Lower lobe of right lung (tissue), 2 donors: ENCODE data around the gene ST3GAL5. TPM values are rescaled to one million over a fixed set of nuclear protein-coding genes. Genes with fewer than 3 reads are reported as not detected.

Source experiments
- ATAC-seq, 2 donors: fragments of 200-7000 bp; cut with Tn5 transposase; one replicate each; pipeline ENCODE4 v1.9.1; 2020 to 2022; ENCODE audit warnings: mild to moderate bottlenecking in 2 of 2, moderate library complexity in 2 of 2
- DNase-seq: peaks from one replicate; pipeline ENCODE4 v3.0.0-alpha.2; 2020
- H3K27ac ChIP-seq: fragments of 200-600 bp; one replicate; pipeline ENCODE4 v1.8.0; 2022
- H3K27me3 ChIP-seq: fragments of 200-600 bp; one replicate; pipeline ENCODE4 v1.8.0; 2022; ENCODE audit warnings: low read depth
- H3K36me3 ChIP-seq: fragments of 200-600 bp; one replicate; pipeline ENCODE4 v1.8.0; 2022; ENCODE audit warnings: mild to moderate bottlenecking
- H3K4me1 ChIP-seq: fragments of 200-600 bp; one replicate; pipeline ENCODE4 v1.8.0; 2022
- H3K4me3 ChIP-seq: fragments of 200-600 bp; one replicate; pipeline ENCODE4 v1.8.0; 2022; ENCODE audit warnings: mild to moderate bottlenecking
- H3K9me3 ChIP-seq: fragments of 200-600 bp; one replicate; pipeline ENCODE4 v1.8.0; 2022
- intact Hi-C: fragments of 100-400 bp; cut with DNase I; formaldehyde crosslinking; loops from one replicate; pipeline ENCODE4 v1.11.0; 2022
- total RNA-seq: library from RNA; stranded (reverse); fragmentation: NEBNext Ultra II Directional; extraction: Animal tissue kit (Norgen Biotek cat#: 25700); gene quantifications from one replicate; pipeline ENCODE4 v1.2.1, GENCODE V29; 2021
- TF ChIP-seq, protein P1 (sequence below): fragments of 200-600 bp; IDR thresholded peaks from one replicate; pipeline ENCODE4 v1.8.0; 2022; ENCODE audit warnings: antibody characterized with exemption, mild to moderate bottlenecking
- donor health status: DM: no; HTN: yes; CAD: no; lungs with severe emphysema.

ST3GAL5 gene
- total RNA-seq, 1 donor from 2014 or later = 72.4 TPM

DNA sequence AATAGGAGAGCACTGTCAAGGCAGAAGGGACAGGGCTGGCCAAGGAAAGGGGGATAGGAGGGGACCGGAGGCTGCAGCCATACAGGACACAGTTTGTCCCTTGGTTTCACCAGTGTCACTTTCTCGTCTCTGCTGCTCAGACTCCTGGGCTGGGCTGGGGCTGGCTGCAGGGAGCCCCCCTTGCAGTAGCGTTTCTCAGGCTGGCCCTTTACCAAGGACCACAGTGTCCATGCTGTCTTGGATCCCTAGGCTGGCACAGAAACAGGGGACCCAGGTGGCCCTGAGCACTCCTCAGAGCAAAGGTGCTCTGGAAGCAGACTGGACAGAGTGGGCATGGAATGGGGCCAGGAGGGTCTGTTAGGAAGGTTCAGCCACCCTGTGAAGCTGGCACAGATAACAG, 100.2 kb downstream of the ST3GAL5 start:
- TF ChIP-seq, protein P1, sequence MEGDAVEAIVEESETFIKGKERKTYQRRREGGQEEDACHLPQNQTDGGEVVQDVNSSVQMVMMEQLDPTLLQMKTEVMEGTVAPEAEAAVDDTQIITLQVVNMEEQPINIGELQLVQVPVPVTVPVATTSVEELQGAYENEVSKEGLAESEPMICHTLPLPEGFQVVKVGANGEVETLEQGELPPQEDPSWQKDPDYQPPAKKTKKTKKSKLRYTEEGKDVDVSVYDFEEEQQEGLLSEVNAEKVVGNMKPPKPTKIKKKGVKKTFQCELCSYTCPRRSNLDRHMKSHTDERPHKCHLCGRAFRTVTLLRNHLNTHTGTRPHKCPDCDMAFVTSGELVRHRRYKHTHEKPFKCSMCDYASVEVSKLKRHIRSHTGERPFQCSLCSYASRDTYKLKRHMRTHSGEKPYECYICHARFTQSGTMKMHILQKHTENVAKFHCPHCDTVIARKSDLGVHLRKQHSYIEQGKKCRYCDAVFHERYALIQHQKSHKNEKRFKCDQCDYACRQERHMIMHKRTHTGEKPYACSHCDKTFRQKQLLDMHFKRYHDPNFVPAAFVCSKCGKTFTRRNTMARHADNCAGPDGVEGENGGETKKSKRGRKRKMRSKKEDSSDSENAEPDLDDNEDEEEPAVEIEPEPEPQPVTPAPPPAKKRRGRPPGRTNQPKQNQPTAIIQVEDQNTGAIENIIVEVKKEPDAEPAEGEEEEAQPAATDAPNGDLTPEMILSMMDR = no peak
- Histone ChIP-seq H3K27me3 (no peaks in the 10 kb centered on the region), H3K9me3 (no peaks in the 10 kb centered on the region), H3K4me1 (peaks cover 45% of the 10 kb centered on the region), H3K27ac (no peak overlapping the region), H3K4me3 (no peak overlapping the region), H3K36me3 (peaks cover 49% of the 10 kb centered on the region)
- no peak for ATAC-seq
- intact Hi-C loops = no loop called here
- DNase-seq = no peak

DNA sequence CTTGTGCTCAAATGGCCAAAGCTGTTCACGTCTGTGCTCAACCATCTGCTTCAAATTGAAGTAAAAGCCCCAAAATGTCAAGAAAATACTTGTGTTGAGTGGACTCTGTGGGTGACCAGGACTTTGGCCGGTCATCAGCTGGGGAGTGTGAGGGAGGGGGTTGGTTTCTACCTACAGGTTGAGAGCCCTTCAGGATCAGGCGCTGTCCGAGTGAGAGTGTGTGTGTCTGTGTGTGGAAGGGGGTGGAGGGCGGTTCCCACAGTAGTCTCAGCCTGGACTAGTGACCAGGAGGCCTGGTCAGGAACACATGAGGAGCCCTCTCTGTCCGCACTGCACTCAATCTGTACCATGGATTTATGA, 100.8 kb downstream of the ST3GAL5 start:
- TF ChIP-seq, protein P1 = no peak
- intact Hi-C loops = no loop called here
- Histone ChIP-seq H3K4me1 (peaks cover 39% of the 10 kb centered on the region), H3K36me3 (peaks cover 52% of the 10 kb centered on the region), H3K27ac (no peak overlapping the region), H3K9me3 (no peaks in the 10 kb centered on the region), H3K27me3 (no peaks in the 10 kb centered on the region), H3K4me3 (no peak overlapping the region)
- DNase-seq = no peak
- no peak for ATAC-seq

DNA sequence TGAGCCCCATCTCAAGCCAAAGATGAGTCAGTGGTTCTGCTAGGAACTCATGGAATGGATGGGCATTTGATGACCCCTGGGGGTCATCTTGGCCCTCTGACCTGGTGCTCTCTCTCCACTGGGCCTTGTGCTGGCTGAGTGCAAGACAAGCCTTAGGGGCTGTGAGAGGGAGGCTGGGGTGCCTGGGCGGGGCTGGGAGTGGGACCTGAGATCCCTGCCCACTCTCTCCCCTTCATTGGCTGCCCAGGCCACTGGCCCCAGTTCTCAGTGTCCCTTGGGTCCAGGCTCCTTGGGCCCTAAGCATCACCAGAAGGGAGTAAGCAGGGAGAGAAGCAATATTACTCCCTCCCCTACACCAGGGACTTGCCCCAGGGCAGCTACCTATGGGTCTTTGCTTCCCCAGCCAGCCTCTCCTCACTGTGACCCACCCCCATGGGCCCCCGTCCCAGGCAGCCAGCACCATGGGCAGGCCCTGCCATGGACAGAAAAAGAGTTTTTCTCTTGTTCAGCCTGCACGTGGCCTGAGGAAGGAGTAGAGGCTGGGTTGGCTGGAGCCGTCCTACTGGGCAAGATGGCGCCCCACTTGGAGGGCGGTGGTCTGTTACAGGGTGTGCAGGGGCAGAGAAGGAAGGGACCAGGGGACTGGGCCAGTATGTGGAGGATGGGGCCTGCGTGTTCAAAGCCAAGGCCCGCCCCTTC, 101.4 kb downstream of the ST3GAL5 start:
- Histone ChIP-seq H3K36me3 (peaks cover 56% of the 10 kb centered on the region), H3K9me3 (no peaks in the 10 kb centered on the region), H3K4me1 (peaks cover 33% of the 10 kb centered on the region), H3K27ac (no peak overlapping the region), H3K27me3 (no peaks in the 10 kb centered on the region), H3K4me3 (no peak overlapping the region)
- ATAC-seq (no peak), DNase-seq (no peak)
- intact Hi-C loops = no loop called here
- TF ChIP-seq, protein P1 = no peak

Other genes with a start within 250 kb of the ST3GAL5 start
- 12,584 TPM for gene SFTPB, start 220.8 kb downstream of the ST3GAL5 start, total RNA-seq
- gene GNLY, start 194.6 kb downstream of the ST3GAL5 start, total RNA-seq = 21.5 TPM
- gene ATOH8, start 135.0 kb downstream of the ST3GAL5 start, total RNA-seq = 44.9 TPM
- 22.2 TPM for gene POLR1A, start 216.9 kb upstream of the ST3GAL5 start, total RNA-seq
- 73.3 TPM for gene PTCD3, start 217.2 kb upstream of the ST3GAL5 start, total RNA-seq